GM10248 (cell line): Measurements from ENCODE around the gene RTF2.
A peak's percentile ranks its signal among the peaks of the same experiment; 100 is the strongest.

Experiments
- CTCF ChIA-PET: fragments of 300-600 bp; sonication (Branson Sonifier 250); formaldehyde crosslinking; extraction: SDS; loops from one replicate; lab custom pipeline; 2021; ENCODE audit warnings: antibody characterized with exemption; lab: Yijun Ruan, JAX
- POLR2A ChIA-PET: fragments of 350-650 bp; sonication (Branson Sonifier 250); formaldehyde crosslinking; extraction: SDS; loops from one replicate; lab custom pipeline; 2020; ENCODE audit warnings: antibody characterized with exemption; lab: Yijun Ruan, JAX
- DNase-seq: peaks from one replicate; pipeline ENCODE4 v3.0.0; 2012; ENCODE audit errors: extremely low spot score
- TF ChIP-seq, protein P1 (sequence below): IDR thresholded peaks from 2 replicates; pipeline ENCODE4 v1.5.1; 2012; ENCODE audit warnings: mild to moderate bottlenecking, low read depth; ENCODE audit errors: extremely low read depth, missing control alignments, control extremely low read depth

RTF2 gene

DNA sequence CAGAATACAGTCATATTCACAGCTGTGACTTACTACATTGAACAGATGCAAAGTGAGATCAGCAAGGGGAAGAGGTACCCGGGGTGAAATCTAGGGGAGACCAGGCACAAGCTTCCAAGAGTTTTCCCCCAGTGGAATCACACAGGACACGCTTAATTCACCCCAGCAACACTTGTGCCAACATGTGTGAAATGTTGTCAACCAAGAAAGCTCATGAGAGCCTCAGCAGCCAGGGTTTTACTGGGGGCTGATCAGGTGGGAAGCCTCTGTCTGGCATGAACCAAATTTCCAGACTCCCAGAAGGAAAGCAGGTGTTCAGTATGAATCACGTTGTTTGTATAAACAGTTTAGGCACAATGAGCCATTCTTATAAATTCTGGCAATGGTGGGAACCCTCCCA, 6.9 kb upstream of the RTF2 start:
- TF ChIP-seq, protein P1, sequence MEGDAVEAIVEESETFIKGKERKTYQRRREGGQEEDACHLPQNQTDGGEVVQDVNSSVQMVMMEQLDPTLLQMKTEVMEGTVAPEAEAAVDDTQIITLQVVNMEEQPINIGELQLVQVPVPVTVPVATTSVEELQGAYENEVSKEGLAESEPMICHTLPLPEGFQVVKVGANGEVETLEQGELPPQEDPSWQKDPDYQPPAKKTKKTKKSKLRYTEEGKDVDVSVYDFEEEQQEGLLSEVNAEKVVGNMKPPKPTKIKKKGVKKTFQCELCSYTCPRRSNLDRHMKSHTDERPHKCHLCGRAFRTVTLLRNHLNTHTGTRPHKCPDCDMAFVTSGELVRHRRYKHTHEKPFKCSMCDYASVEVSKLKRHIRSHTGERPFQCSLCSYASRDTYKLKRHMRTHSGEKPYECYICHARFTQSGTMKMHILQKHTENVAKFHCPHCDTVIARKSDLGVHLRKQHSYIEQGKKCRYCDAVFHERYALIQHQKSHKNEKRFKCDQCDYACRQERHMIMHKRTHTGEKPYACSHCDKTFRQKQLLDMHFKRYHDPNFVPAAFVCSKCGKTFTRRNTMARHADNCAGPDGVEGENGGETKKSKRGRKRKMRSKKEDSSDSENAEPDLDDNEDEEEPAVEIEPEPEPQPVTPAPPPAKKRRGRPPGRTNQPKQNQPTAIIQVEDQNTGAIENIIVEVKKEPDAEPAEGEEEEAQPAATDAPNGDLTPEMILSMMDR = no peak
- ChIA-PET POLR2A (no interaction called here), CTCF (interaction anchor here (1.4 kb wide), 1 partner anchor 20 kb away, joined by 4 read pairs; no protein-coding TSS in a partner anchor)
- no peak for DNase-seq

GRCh38 chr20:56463428-56463827, 5.0 kb upstream of the RTF2 start:
- CTCF ChIA-PET = interaction anchor here (1.0 kb wide), 1 partner anchor 11 kb away, joined by 3 read pairs; no protein-coding TSS in a partner anchor
- TF ChIP-seq, protein P1 = no peak
- POLR2A ChIA-PET = no interaction called here
- DNase-seq = no peak

DNA sequence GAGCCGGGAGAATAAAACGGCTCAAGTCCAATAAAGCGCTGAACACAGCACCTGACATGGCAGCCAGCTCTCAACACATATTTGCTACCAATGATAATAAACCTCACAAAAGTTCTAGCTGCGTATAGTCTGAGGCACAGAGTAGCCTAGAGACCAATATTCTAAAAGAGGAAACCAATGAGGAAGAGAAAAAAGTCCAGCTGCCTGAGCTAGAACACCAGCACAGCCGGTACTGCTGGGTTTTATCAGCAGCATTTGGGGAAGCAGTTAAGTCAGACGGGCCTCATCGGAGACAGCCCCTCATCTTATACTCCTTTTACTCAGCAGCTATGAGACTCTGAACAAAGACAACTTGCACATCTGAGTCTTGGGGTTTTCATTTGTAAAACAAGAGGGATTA, 2.4 kb upstream of the RTF2 start:
- ChIA-PET POLR2A (no interaction called here), CTCF (interaction anchor here (0.9 to 1.5 kb wide), 2 partner anchors 13 to 68 kb away, joined by 3 to 4 read pairs; no protein-coding TSS in a partner anchor)
- peak; percentile 52 for DNase-seq
- TF ChIP-seq, protein P1 = no peak

DNA sequence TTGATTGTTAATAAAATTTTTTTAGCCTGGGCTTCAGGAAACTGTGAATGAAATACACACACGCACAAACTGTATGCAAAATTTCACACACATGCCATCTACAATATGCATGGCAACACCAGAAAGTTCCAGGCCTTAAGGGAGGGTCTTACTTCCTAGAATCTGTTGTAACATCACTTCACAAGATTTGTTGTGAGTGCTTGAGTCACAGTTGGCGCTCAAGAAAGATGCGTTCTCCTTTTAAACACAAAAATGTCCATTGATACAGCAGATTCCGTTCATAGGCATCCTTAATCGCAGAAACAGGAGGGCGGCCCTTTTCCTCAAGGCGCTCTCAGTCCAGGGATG, 485 bp upstream of the RTF2 start:
- POLR2A ChIA-PET = no interaction called here
- TF ChIP-seq, protein P1 = no peak
- DNase-seq = no peak
- CTCF ChIA-PET = interaction anchor here (1.0 kb wide), 1 partner anchor 44 kb away, joined by 3 read pairs; no protein-coding TSS in a partner anchor

GRCh38 chr20:56469077-56469449, 636 bp downstream of the RTF2 start:
- TF ChIP-seq, protein P1 = no peak
- CTCF ChIA-PET = interaction anchor here (1.0 kb wide), 1 partner anchor 71 kb away, joined by 4 read pairs; no protein-coding TSS in a partner anchor
- POLR2A ChIA-PET = no interaction called here
- no peak for DNase-seq

DNA sequence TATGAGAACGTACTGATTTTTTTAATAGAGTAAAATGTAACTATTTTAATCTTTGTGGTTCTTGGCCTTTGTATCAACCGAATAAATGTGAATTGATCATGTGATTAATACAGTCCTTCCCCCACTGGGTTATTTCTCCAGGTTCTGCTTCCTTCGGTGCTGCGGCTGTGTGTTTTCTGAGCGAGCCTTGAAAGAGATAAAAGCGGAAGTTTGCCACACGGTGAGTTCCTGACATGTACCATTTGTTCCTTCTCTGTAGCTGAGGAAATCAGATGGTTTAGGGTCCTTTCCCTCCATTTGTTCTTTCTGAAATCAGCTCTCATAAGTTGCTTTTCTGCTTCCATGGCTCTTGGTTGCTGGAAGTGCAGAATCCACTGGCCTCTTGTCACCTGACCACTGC, 15.5 kb downstream of the RTF2 start:
- DNase-seq = no peak
- CTCF ChIA-PET = interaction anchor here (1.6 kb wide), 1 partner anchor 84 kb away, joined by 3 read pairs; no protein-coding TSS in a partner anchor
- TF ChIP-seq, protein P1 = no peak

More for the DNA sequence above, 15.5 kb downstream of the RTF2 start:
- POLR2A ChIA-PET = no interaction called here
